Astrocyte (in vitro differentiated cells and primary cell): ENCODE measurements around the gene KIFBP. TPM values are rescaled to one million over a fixed set of nuclear protein-coding genes. Genes with fewer than 3 reads are reported as not detected.

Source experiments
- DNase-seq: peaks from one replicate; pipeline ENCODE4 v3.0.0-alpha.2; 2010; ENCODE audit warnings: low read depth
- FAIRE-seq: peaks from 2 replicates; lab custom pipeline; 2011; peaks lifted over from hg19 to GRCh38; lab: Jason Lieb, UNC
- H2AFZ ChIP-seq: 2 replicates; pipeline ENCODE4 v1.6.0; 2012; ENCODE audit warnings: low read depth, low read length, inconsistent platforms
- H3K27ac ChIP-seq: 2 replicates; pipeline ENCODE4 v1.5.1; 2011; ENCODE audit warnings: low read depth, low read length, inconsistent platforms
- H3K27me3 ChIP-seq: 2 replicates; pipeline ENCODE4 v1.6.0; 2011; ENCODE audit warnings: low read length, inconsistent platforms; ENCODE audit not compliant: insufficient read depth
- H3K36me3 ChIP-seq: 2 replicates; pipeline ENCODE4 v1.5.1; 2011; ENCODE audit warnings: low read length, inconsistent platforms; ENCODE audit not compliant: insufficient read depth
- H3K4me1 ChIP-seq: 2 replicates; pipeline ENCODE4 v1.5.1; 2011; ENCODE audit warnings: low read length, inconsistent platforms; ENCODE audit not compliant: insufficient read depth
- H3K4me2 ChIP-seq: 2 replicates; pipeline ENCODE4 v1.6.0; 2012; ENCODE audit warnings: low read length, inconsistent platforms
- H3K4me3 ChIP-seq: 2 replicates; pipeline ENCODE4 v1.5.1; 2011; ENCODE audit warnings: low read depth, mild to moderate bottlenecking, low read length, inconsistent platforms; ENCODE audit not compliant: insufficient read depth
- H3K79me2 ChIP-seq: 2 replicates; pipeline ENCODE4 v1.6.0; 2012; ENCODE audit warnings: mild to moderate bottlenecking, low read length, inconsistent platforms; ENCODE audit not compliant: insufficient read depth
- H3K9ac ChIP-seq: 2 replicates; pipeline ENCODE4 v1.6.0; 2012; ENCODE audit warnings: mild to moderate bottlenecking, low read length, inconsistent platforms
- H3K9me3 ChIP-seq: 2 replicates; pipeline ENCODE4 v1.5.1; 2012; ENCODE audit warnings: low read depth, mild to moderate bottlenecking, low read length, inconsistent platforms; ENCODE audit not compliant: insufficient read depth
- H4K20me1 ChIP-seq: 2 replicates; pipeline ENCODE4 v1.6.0; 2012; ENCODE audit warnings: low read length, inconsistent platforms; ENCODE audit not compliant: insufficient read depth
- H3K27ac Mint-ChIP-seq: one replicate; pipeline ENCODE4 v1.8.0; 2021; ENCODE audit warnings: mild to moderate bottlenecking, mixed read lengths; ENCODE audit not compliant: unreplicated experiment
- H3K27me3 Mint-ChIP-seq: one replicate; pipeline ENCODE4 v1.8.0; 2021; ENCODE audit warnings: low read depth, mixed read lengths; ENCODE audit not compliant: unreplicated experiment
- H3K36me3 Mint-ChIP-seq: one replicate; pipeline ENCODE4 v1.8.0; 2021; ENCODE audit warnings: low read depth, mixed read lengths; ENCODE audit not compliant: unreplicated experiment
- H3K4me1 Mint-ChIP-seq: one replicate; pipeline ENCODE4 v1.8.0; 2021; ENCODE audit warnings: low read depth, mixed read lengths; ENCODE audit not compliant: unreplicated experiment
- H3K4me3 Mint-ChIP-seq: one replicate; pipeline ENCODE4 v1.8.0; 2021; ENCODE audit warnings: mild to moderate bottlenecking, moderate library complexity, mixed read lengths; ENCODE audit not compliant: unreplicated experiment
- H3K9me3 Mint-ChIP-seq: one replicate; pipeline ENCODE4 v1.8.0; 2021; ENCODE audit warnings: mild to moderate bottlenecking, mixed read lengths; ENCODE audit not compliant: unreplicated experiment
- EZH2 ChIP-seq: IDR thresholded peaks from 2 replicates; pipeline ENCODE4 v1.6.1; 2012; ENCODE audit warnings: mild to moderate bottlenecking, low read length, inconsistent platforms; ENCODE audit not compliant: insufficient read depth
- total RNA-seq: library from RNA; stranded (reverse); gene quantifications from 2 replicates; pipeline ENCODE4 v1.2.1, GENCODE V29; 2021
- TF ChIP-seq, protein P1 (sequence below): IDR thresholded peaks from 2 replicates; pipeline ENCODE4 v1.5.1; 2011; ENCODE audit warnings: low read depth, mild to moderate bottlenecking, inconsistent platforms, low read length, moderate library complexity; ENCODE audit not compliant: insufficient read depth

KIFBP gene
- total RNA-seq, 1 donor from 2014 or later: 39.2 TPM

DNA sequence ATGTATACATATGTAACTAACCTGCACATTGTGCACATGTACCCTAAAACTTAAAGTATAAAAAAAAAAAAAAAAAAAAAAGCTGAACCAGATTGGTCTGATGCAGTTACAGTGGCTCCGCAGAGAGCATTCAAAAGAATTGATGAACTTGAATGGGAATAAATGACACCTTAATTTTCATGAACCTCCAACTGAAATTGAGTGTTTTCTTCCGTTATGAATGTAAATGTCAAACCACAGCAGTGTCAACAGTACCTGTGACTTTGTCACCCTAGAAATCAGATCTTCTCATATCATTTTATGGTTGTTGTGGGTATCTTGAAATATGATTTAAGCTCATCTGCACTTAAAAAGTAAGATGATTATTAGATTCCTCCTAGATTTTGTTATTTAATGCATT lies 66.6 kb downstream of the KIFBP start:
- Histone ChIP-seq H3K9me3 (no peaks in the 10 kb centered on the region), H4K20me1 (no peaks in the 10 kb centered on the region), H3K79me2 (no peaks in the 10 kb centered on the region), H3K27ac (no peak overlapping the region), H3K27me3 (no peaks in the 10 kb centered on the region), H2AFZ (no peak overlapping the region), H3K4me2 (no peak overlapping the region), H3K4me1 (peaks cover 19% of the 10 kb centered on the region), H3K4me3 (no peak overlapping the region), H3K9ac (no peak overlapping the region), H3K36me3 (no peaks in the 10 kb centered on the region)
- Mint-ChIP-seq H3K36me3 (no peaks in the 10 kb centered on the region), H3K4me3 (no peak overlapping the region), H3K9me3 (no peaks in the 10 kb centered on the region), H3K27me3 (peaks cover 10% of the 10 kb centered on the region), H3K27ac (no peak overlapping the region), H3K4me1 (peaks cover 8% of the 10 kb centered on the region)
- FAIRE-seq (no peak), DNase-seq (no peak)
- TF ChIP-seq, protein P1, sequence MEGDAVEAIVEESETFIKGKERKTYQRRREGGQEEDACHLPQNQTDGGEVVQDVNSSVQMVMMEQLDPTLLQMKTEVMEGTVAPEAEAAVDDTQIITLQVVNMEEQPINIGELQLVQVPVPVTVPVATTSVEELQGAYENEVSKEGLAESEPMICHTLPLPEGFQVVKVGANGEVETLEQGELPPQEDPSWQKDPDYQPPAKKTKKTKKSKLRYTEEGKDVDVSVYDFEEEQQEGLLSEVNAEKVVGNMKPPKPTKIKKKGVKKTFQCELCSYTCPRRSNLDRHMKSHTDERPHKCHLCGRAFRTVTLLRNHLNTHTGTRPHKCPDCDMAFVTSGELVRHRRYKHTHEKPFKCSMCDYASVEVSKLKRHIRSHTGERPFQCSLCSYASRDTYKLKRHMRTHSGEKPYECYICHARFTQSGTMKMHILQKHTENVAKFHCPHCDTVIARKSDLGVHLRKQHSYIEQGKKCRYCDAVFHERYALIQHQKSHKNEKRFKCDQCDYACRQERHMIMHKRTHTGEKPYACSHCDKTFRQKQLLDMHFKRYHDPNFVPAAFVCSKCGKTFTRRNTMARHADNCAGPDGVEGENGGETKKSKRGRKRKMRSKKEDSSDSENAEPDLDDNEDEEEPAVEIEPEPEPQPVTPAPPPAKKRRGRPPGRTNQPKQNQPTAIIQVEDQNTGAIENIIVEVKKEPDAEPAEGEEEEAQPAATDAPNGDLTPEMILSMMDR: no peak
- TF ChIP-seq EZH2: no peak

DNA sequence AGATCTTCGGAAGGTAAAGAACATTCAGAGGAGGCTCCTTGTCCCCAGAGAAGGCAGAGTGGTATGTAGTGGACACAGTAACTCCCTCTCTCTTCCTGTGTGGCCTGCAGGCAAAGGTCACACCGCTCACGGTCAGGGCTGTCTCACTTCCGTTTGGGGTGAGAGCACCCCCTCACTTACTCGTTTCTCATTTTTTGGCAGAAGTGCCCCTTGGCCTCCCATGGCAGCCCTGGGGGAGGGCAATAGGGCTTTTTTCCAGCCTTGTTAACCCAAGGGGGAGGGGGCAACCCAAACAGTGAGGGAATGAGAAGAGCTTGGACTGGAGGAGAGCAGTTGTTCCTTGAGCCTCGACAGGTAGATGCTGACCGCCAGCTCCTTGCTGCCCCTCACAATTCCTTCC lies 67.5 kb downstream of the KIFBP start:
- Histone ChIP-seq H2AFZ (no peak overlapping the region), H3K9me3 (no peaks in the 10 kb centered on the region), H3K27me3 (no peaks in the 10 kb centered on the region), H3K9ac (no peak overlapping the region), H3K4me2 (no peak overlapping the region), H3K36me3 (no peaks in the 10 kb centered on the region), H3K79me2 (no peaks in the 10 kb centered on the region), H3K27ac (no peak overlapping the region), H3K4me3 (no peak overlapping the region), H4K20me1 (no peaks in the 10 kb centered on the region), H3K4me1 (peaks cover 19% of the 10 kb centered on the region)
- H3K4me3 Mint-ChIP-seq: no peak overlapping the region
- peaks cover 10% of the 10 kb centered on the region for H3K27me3 Mint-ChIP-seq
- TF ChIP-seq, protein P1: no peak
- TF ChIP-seq EZH2: no peak
- H3K27ac Mint-ChIP-seq: no peak overlapping the region
- DNase-seq: no peak
- H3K36me3 Mint-ChIP-seq: no peaks in the 10 kb centered on the region
- H3K4me1 Mint-ChIP-seq: peaks cover 8% of the 10 kb centered on the region
- H3K9me3 Mint-ChIP-seq: no peaks in the 10 kb centered on the region
- FAIRE-seq: no peak

DNA sequence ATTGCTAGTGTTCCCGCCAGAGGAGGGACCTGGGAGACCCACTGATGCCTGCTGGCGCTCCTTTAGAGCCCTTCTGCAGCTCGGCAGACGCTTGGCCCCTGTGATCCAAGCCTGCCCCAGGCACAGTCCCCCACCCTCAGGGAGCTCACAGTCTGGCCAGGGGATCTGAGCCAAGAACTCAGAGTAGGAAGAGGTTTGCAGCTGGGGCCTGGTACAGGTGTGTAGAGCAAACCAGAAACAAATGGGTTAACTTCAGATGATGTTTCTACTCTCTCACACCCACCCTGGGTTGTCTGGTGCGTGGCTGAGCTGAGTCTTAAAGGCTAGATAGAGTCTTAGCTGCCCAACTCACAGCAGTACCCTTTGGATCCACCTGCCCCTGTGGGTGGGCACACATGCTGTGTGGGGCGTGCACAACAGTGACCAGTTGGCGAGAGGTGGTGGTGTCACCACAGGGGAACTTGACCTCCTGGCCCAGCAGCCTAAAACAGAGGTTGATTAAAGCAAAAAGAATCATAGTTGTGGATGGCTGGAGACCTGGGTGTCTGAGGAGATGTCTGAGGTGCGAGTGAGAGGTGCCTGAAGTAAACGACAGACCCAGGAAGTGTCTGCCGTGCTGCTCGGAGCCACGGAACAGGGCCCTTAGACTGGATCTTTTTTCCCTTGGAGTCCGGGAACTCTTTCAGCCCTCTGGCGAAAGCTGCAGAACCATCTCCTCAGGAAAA lies 68.1 kb downstream of the KIFBP start:
- no peak overlapping the region for H3K9ac ChIP-seq
- TF ChIP-seq, protein P1: no peak
- no peak for TF ChIP-seq EZH2
- H2AFZ ChIP-seq: no peak overlapping the region
- H3K27me3 ChIP-seq: no peaks in the 10 kb centered on the region
- H3K4me1 ChIP-seq: peaks cover 21% of the 10 kb centered on the region
- Mint-ChIP-seq H3K4me1 (peaks cover 8% of the 10 kb centered on the region), H3K4me3 (no peak overlapping the region), H3K36me3 (no peaks in the 10 kb centered on the region), H3K27me3 (peaks cover 9% of the 10 kb centered on the region), H3K27ac (no peak overlapping the region), H3K9me3 (no peaks in the 10 kb centered on the region)
- H3K4me3 ChIP-seq: no peak overlapping the region
- no peaks in the 10 kb centered on the region for H3K79me2 ChIP-seq
- no peak overlapping the region for H3K4me2 ChIP-seq
- H3K27ac ChIP-seq: no peak overlapping the region
- H3K36me3 ChIP-seq: no peaks in the 10 kb centered on the region
- no peak for FAIRE-seq
- H3K9me3 ChIP-seq: no peaks in the 10 kb centered on the region
- no peaks in the 10 kb centered on the region for H4K20me1 ChIP-seq
- DNase-seq: no peak
